Rectal smooth muscle tissue (tissue), 1 donor: Measurements from ENCODE around the gene PCID2.
A peak's percentile ranks its signal among the peaks of the same experiment; 100 is the strongest.
"Not testable (repeated sequence)": the region's sequence is repeated elsewhere in the genome, so short reads cannot be mapped to it uniquely, and the experiment has no call there.

Experiments used
- H3K27ac ChIP-seq: one replicate; pipeline ENCODE4 v1.7.0; 2013; ENCODE audit warnings: low read depth, low read length, inconsistent platforms
- H3K27me3 ChIP-seq: one replicate; pipeline ENCODE4 v1.7.0; 2013; ENCODE audit warnings: low read length; ENCODE audit not compliant: control insufficient read depth, insufficient read depth
- H3K36me3 ChIP-seq: one replicate; pipeline ENCODE4 v1.7.0; 2013; ENCODE audit warnings: low read length; ENCODE audit not compliant: control insufficient read depth, insufficient read depth
- H3K4me1 ChIP-seq: one replicate; pipeline ENCODE4 v1.7.0; 2013; ENCODE audit warnings: low read length; ENCODE audit not compliant: control insufficient read depth, insufficient read depth
- H3K4me3 ChIP-seq: one replicate; pipeline ENCODE4 v1.7.0; 2013; ENCODE audit warnings: low read length
- H3K9ac ChIP-seq: one replicate; pipeline ENCODE4 v1.7.0; 2013; ENCODE audit warnings: low read length

The PCID2 gene

DNA sequence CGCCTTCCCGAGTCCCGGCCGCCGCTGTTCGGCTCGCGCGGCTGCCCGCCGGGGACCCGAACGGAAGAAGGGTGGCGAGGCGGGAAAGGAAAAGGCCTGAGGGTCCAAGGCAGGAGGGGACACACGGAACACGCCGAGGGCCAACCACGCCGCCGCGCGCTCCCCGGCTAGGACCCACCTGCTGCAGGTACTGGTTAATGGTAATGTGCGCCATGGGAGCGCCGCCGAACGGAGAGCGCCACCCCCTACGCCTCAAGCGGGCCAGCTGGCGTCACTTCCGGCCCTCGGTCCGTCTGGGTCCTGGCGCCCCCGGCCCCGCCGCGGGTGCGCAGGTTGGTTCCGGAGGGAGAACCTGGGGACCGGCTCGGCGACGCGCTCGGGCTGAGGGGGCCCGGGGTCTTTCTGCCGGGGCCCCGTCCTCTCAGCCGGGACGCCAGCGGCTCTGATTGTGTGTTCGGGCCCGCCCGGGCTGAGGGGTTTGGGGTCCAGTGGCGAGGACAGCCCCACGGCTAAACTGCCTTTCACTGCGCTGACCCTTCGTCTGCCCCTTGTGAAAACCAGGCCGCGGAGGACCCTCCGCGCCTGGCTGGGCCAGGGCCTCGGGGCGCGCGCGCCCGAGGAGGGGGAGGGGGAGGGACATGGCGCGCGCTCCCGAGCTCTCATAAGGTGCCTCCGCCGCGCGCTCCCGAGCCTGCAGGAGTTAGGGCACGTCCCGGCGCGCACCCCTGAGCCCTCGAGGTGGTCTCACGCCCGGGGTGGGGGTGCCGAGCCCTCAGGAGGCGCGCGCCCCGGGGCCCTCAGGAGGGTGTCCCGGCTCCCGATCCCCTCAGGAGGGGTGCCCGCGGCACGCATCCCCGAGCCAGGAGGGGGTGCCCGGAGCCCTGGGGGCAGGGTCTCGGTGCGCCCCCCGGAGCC, at the start of gene PCID2:
Gene PCID2 (minus strand): TSS at position 249 of the 915 bp plus-strand sequence. CDS start 35 bp downstream, at position 214.
- Histone ChIP-seq H3K4me1 (peaks cover 27% of the 10 kb centered on the region), H3K27ac (peak within 1 kb of the TSS; percentile 97)

DNA sequence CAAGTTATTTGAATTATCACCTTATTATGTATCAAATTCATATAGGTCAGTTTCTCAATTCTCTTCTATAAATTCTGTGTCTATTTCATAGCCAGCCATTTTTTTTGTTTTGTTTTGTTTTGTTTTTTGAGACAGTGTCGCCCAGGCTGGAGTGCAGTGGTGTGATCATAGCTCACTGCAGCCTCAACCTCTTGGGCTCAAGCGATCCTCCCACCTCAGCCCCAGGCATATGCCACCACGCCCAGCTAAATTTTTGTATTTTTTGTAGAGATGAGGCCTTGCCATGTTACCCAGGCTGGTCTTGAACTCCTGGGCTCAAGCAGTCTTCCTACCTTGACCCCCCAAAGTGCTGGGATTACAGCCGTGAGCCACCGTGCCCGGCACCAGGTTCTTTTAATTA, 49.4 kb upstream of the PCID2 start:
- H3K4me3 ChIP-seq, H3K9ac ChIP-seq, H3K27me3 ChIP-seq, H3K4me1 ChIP-seq, H3K27ac ChIP-seq: not testable (repeated sequence)
- peaks cover 23% of the 10 kb centered on the region for H3K36me3 ChIP-seq

More for the DNA sequence above, at the start of gene PCID2:
- Histone ChIP-seq H3K36me3 (peaks cover 5% of the 10 kb centered on the region), H3K9ac (peak within 1 kb of the TSS; percentile 86), H3K27me3 (no peaks in the 10 kb centered on the region), H3K4me3 (peak within 1 kb of the TSS; percentile 97)

- H3K9ac ChIP-seq: no peak overlapping the region
- H3K4me1 ChIP-seq: no peaks in the 10 kb centered on the region
- no peak overlapping the region for H3K27ac ChIP-seq
- no peaks in the 10 kb centered on the region for H3K27me3 ChIP-seq
- H3K4me3 ChIP-seq: no peak overlapping the region
- peaks cover 41% of the 10 kb centered on the region for H3K36me3 ChIP-seq
Observed at GRCh38 chr13:113252516-113253095, 44.1 kb upstream of the PCID2 start.

DNA sequence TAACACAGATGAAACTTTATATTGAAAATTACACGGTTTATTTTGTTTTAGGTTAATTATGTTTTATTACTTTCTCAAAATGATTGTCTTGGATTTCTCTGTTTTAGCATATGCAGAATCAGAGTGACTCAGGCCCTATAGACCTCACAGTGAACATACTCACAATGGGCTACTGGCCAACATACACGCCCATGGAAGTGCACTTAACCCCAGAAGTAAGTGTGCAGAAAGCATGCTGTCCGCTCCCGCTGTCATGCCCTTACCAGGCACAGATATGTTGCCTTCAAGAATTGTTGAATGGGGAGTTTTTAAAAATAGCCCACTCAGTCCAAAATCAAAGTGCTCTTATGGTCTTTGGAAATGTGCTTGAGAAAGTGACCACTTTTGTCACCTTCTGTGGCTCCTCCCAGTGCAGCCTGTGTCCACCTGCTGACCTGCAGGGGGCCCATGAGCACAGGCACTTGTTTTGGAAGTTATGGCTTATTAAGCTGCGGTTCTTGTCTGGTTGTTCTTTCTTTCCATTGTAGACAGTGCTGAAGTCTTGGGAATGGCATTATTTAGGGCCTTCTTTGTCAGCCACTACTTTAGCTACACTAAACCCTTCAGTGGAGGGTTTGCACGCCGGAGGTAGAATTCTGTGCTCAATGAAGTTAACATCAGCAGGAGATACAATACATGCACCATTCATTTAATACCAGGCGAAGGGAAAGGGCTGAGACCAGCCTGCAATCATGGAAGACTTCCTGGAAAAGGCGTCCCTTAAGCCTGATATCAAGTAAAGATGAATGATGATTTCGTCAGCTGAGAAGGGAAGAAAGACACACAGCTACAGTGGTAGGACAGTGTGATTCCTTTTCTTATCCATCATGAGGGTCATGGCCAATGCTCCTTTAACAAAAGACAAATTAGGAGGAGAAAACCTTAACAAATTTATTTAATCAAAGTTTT, 37.7 kb upstream of the PCID2 start:
- H3K36me3 ChIP-seq: peaks cover 52% of the 10 kb centered on the region
- no peaks in the 10 kb centered on the region for H3K4me1 ChIP-seq
- no peaks in the 10 kb centered on the region for H3K27me3 ChIP-seq
- H3K4me3 ChIP-seq: no peak overlapping the region
- H3K27ac ChIP-seq: no peak overlapping the region
- H3K9ac ChIP-seq: no peak overlapping the region

GRCh38 chr13:113243847-113244246, 35.4 kb upstream of the PCID2 start:
- H3K4me3 ChIP-seq: no peak overlapping the region
- no peak overlapping the region for H3K9ac ChIP-seq
- H3K27ac ChIP-seq: no peak overlapping the region
- no peaks in the 10 kb centered on the region for H3K27me3 ChIP-seq
- H3K4me1 ChIP-seq: no peaks in the 10 kb centered on the region
- peaks cover 52% of the 10 kb centered on the region for H3K36me3 ChIP-seq

GRCh38 chr13:113241623-113242022, 33.2 kb upstream of the PCID2 start:
- H3K27me3 ChIP-seq, H3K9ac ChIP-seq, H3K4me3 ChIP-seq, H3K4me1 ChIP-seq, H3K27ac ChIP-seq: not testable (repeated sequence)
- H3K36me3 ChIP-seq: peaks cover 44% of the 10 kb centered on the region

DNA sequence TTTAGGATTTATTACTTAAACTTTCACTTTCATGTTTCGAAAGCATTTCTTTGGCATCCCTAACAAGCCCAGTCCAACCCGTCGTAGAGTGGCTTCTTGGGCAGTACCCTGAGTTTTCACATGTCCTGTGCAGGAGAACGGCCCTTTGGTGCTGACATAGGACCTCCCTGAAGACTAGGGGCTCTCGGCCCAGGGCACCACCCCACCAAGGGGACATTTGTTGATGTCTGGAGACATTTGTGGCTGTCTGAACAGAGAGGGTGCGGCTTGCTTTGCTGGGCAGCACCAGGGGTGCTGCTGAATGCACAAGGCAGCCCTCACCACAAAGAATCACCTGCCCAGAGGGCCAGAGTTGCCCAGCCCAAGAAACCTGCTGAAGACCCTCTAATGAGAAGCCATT, 31.5 kb upstream of the PCID2 start:
- no peak overlapping the region for H3K27ac ChIP-seq
- no peak overlapping the region for H3K4me3 ChIP-seq
- H3K36me3 ChIP-seq: peaks cover 32% of the 10 kb centered on the region
- H3K27me3 ChIP-seq: no peaks in the 10 kb centered on the region
- no peaks in the 10 kb centered on the region for H3K4me1 ChIP-seq
- no peak overlapping the region for H3K9ac ChIP-seq

GRCh38 chr13:113239357-113239756, 30.9 kb upstream of the PCID2 start:
- no peaks in the 10 kb centered on the region for H3K27me3 ChIP-seq
- no peaks in the 10 kb centered on the region for H3K4me1 ChIP-seq
- no peak overlapping the region for H3K4me3 ChIP-seq
- no peak overlapping the region for H3K27ac ChIP-seq
- H3K36me3 ChIP-seq: peaks cover 33% of the 10 kb centered on the region
- H3K9ac ChIP-seq: no peak overlapping the region

- H3K4me1 ChIP-seq: no peaks in the 10 kb centered on the region
- H3K27me3 ChIP-seq: no peaks in the 10 kb centered on the region
- H3K9ac ChIP-seq: no peak overlapping the region
- no peak overlapping the region for H3K27ac ChIP-seq
- no peak overlapping the region for H3K4me3 ChIP-seq
- H3K36me3 ChIP-seq: peaks cover 34% of the 10 kb centered on the region
Observed at GRCh38 chr13:113238536-113238935, 30.1 kb upstream of the PCID2 start.

GRCh38 chr13:113233101-113233500, 24.6 kb upstream of the PCID2 start:
- Histone ChIP-seq H3K4me1 (no peaks in the 10 kb centered on the region), H3K27ac (no peak overlapping the region), H3K4me3 (no peak overlapping the region), H3K36me3 (peaks cover 40% of the 10 kb centered on the region), H3K9ac (no peak overlapping the region), H3K27me3 (no peaks in the 10 kb centered on the region)

- H3K9ac ChIP-seq: no peak overlapping the region
- no peak overlapping the region for H3K4me3 ChIP-seq
- peaks cover 40% of the 10 kb centered on the region for H3K36me3 ChIP-seq
- H3K27me3 ChIP-seq: no peaks in the 10 kb centered on the region
- H3K4me1 ChIP-seq: no peaks in the 10 kb centered on the region
- H3K27ac ChIP-seq: no peak overlapping the region
Observed at GRCh38 chr13:113232208-113233003, 23.9 kb upstream of the PCID2 start.
